Stimulated activated CD8-positive, alpha-beta memory T cell treated with anti-CD3 and anti-CD28 coated beads, Interleukin-7, amount 100 ng/mL, for 48 hours (primary cell): ENCODE results near the gene USP54.
"Not testable (repeated sequence)": the region's sequence is repeated elsewhere in the genome, so short reads cannot be mapped to it uniquely, and the experiment has no call there.

Experiments used
- DNase-seq, 2 donors: peaks; one replicate each; pipeline ENCODE4 v3.0.0-alpha.2; 2020; ENCODE audit warnings: low read depth in 1 of 2; ENCODE audit errors: extremely low read depth in 1 of 2

Gene USP54

GRCh38 chr10:73589563-73590126, 1.5 kb downstream of the USP54 start:
- DNase-seq: no peak

GRCh38 chr10:73588656-73589055, 2.5 kb downstream of the USP54 start:
- no peak for DNase-seq

GRCh38 chr10:73586583-73586984, 4.6 kb downstream of the USP54 start:
- no peak for DNase-seq

GRCh38 chr10:73585327-73585726, 5.8 kb downstream of the USP54 start:
- DNase-seq: no peak

- no peak for DNase-seq
Measured at GRCh38 chr10:73584737-73585136, 6.4 kb downstream of the USP54 start.

- no peak for DNase-seq
Measured at GRCh38 chr10:73581918-73582317, 9.2 kb downstream of the USP54 start.

- not testable (repeated sequence) for DNase-seq
Measured at GRCh38 chr10:73578927-73579326, 12.2 kb downstream of the USP54 start.

- no peak for DNase-seq
Measured at GRCh38 chr10:73577788-73578187, 13.4 kb downstream of the USP54 start.

GRCh38 chr10:73576890-73577591, 14.1 kb downstream of the USP54 start:
- no peak for DNase-seq

GRCh38 chr10:73576178-73576889, 14.8 kb downstream of the USP54 start:
- no peak for DNase-seq

GRCh38 chr10:73567025-73567424, 24.1 kb downstream of the USP54 start:
- DNase-seq: not testable (repeated sequence)

GRCh38 chr10:73561192-73561591, 29.9 kb downstream of the USP54 start:
- no peak for DNase-seq

GRCh38 chr10:73559590-73559989, 31.6 kb downstream of the USP54 start:
- DNase-seq: no peak

- no peak for DNase-seq
Measured at GRCh38 chr10:73556855-73557254, 34.3 kb downstream of the USP54 start.

GRCh38 chr10:73554721-73555120, 36.4 kb downstream of the USP54 start:
- DNase-seq: no peak

- no peak for DNase-seq
Measured at GRCh38 chr10:73553761-73554160, 37.4 kb downstream of the USP54 start.

GRCh38 chr10:73552819-73553715, 38.1 kb downstream of the USP54 start:
- DNase-seq: no peak

GRCh38 chr10:73551515-73551914, 39.6 kb downstream of the USP54 start:
- DNase-seq: no peak

- DNase-seq: no peak
Measured at GRCh38 chr10:73545357-73545756, 45.8 kb downstream of the USP54 start.

- DNase-seq: no peak
Measured at GRCh38 chr10:73537709-73538108, 53.4 kb downstream of the USP54 start.

GRCh38 chr10:73537288-73537687, 53.9 kb downstream of the USP54 start:
- no peak for DNase-seq
